Dedifferentiated amniotic fluid mesenchymal stem cell (primary cell): ENCODE measurements around the gene FAM181A.

Experiments
- DNase-seq: peaks from one replicate; pipeline ENCODE4 v3.0.0-alpha.2; 2016; ENCODE audit errors: extremely low spot score

The FAM181A gene

DNA sequence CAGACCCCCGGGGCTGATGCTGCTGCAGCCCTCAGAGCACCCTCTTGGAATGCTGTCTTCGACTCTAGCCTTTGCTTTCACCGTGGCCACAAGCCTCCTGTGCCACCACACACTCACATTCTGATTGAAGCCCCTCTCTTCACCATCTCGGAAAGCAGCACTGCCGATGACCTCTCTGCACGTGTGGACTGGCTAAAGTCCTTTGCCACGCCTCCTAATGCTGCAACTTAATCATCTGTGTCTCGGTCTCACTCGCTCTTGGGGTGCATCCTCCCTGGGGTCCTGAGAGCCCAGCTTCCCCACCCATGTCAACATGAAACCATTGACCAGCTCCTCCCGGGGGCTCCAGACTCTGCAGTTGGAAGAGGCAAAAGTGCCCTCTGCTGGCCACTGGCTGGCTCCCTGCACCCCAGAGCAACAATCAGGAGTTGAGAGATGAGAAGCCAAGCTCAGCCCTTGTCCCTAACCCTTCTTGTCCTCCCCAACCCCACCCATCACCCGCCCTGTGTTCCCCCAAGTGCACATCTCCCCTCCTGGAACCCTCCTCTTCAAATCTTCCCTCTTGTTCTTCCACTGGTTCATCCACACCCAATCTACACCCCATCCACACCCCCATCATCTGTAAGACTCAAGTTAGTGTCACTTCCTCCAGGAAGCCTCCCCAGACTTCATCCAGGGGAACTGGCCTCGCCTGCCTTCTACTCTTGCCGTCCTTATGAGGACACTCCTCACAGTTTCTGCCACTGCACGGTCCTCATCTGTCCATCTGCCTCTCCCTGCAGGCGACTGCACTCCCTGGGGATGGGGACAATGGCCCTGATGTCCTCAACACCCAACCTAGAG lies 23.6 kb upstream of the FAM181A start:
- no peak for DNase-seq

DNA sequence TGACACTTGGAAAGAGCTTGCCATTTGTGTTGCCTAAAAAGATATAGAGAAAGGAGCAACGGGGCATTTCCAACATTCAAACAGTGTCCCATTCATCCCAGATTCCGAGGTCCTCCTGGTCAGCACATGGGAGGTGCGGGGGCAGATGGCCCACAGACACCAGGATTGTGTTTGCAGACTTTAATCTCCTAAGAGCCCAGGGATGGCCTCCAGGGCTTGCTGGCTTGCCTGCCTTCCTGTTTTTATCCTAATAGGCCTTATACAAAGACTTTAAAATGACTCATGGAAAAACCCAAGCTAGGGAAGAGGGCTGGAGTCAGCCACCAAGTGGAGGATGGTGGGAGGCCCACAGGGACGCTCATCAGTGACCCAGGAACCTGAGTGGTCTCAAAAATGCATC lies 21.5 kb upstream of the FAM181A start:
- DNase-seq = no peak

GRCh38 chr14:93906341-93907329 lies 20.5 kb upstream of the FAM181A start:
- DNase-seq = no peak

DNA sequence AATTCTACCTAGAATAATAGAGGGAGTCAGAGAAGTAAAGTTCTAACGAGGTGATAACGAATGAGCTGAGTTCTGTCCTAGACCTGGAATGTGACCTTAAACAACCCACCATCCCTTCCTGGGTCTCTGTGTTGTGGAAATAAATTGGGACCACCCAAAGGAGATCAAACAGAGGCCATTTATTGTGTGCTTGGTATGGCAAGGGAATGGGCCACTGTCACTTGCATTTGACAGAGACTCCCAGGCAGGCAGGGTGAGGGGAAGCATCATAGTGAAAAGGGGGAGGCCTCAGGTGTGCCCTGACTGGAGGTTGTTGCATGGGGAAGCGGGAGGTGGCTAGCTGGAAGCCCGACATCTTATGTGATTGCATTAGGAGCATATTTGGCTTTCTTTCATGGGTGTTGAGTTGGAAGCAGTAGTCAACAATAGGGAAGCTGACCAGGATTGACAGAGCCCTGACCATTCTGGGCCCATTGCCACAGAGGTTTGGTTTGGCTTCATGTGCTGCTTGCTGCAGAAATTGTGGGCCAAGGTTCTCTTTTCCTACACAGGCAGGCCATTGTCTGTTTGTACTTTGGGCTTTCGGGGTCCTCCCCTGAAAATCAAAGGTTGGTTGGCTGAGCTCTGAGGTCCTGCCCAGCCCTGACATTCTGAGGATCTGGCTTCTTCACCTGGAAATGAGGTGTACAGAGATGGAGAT lies 17.6 kb upstream of the FAM181A start:
- DNase-seq = no peak

GRCh38 chr14:93911975-93912615 lies 15.0 kb upstream of the FAM181A start:
- no peak for DNase-seq

DNA sequence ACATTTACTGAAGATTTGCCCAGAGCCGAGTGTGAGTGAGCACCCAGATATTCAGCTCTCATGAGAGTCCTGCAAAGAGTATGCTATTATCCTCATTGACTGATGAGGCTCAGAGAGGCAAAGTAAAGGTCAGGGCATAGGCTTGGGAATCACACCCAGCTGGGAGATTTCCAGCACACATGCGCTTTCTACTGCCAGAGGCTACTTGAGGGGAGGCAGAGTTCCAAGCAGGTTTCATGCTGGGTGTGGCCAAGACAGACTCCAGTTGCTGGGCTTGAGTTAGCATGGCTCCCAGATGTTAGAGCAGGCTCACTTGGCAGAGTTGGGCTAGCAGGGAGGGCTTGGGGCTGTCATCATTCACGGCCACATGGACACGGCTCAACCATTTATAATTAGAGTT lies 14.4 kb upstream of the FAM181A start:
- DNase-seq = no peak

- no peak for DNase-seq
These were observed 12.9 kb upstream of the FAM181A start for GRCh38 chr14:93914278-93914677.

DNA sequence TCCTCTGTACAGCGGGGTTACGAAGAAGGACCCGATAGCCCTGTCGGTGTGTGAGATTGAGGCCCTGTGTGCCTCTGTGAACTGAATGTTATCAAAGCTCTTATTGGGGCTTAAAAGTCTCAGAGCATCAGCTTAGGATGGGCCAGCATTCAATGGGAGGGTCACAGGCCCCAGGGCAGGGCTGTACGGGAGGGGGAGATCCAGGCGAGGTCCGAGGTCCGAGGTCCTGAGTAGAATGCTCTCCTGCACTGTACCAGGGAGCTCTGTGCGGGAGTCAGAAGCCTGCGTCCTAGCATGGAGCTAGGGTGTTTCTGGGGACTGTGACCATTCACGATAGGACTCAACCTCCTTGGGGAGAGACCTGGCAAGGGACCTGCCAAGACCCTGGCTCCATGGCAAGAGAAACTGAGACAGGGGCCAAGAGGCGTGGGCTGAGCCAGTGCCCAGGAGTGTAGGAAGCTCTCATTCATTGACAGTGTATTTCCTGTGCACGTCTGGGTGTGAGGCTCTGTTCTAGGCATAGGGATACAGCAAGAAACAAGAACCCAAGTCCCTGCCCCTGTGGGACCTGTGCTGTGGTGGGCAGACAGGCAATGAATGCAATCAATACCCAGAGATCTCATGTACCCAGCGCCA lies 12.0 kb upstream of the FAM181A start:
- DNase-seq = no peak

DNA sequence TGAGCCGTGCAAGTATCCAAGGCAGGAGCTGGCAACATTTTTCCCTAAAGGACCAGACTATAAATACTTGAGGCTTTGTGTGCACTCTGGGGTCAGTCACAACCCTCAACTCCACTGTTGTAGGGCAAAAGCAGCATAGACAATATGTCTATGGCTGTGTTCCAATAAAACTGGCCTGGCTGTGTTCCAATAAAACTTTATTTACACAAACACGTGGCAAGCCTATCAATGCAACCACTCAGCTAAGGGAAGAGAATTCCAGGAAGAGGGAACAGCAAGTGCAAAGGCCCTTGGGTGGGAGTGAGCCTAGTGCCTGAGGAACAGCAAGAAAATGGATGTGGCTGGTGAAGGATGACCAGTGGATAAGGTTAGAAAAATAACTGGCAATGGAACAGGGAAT lies 11.3 kb upstream of the FAM181A start:
- DNase-seq = no peak

DNA sequence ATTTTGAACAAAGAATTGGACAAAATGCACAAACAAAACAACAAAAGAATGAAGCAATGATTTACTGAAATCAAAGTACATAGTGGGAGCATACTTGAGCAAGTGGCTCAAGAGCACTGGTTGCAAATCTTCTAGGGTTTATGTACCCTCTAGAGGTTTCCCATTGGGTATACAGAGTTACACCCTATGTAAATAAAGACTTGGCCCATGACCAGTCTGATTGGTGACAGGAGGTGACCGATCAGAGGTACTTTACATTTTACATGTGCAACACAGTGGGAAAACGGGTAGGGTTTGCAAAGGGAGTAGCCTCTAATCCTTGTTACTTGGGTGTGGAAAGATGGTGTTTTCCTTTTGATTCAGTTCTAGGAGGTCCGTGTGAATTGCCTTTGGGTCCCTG lies 10.6 kb upstream of the FAM181A start:
- DNase-seq = no peak

- no peak for DNase-seq
These were observed 10.0 kb upstream of the FAM181A start for GRCh38 chr14:93917141-93917540.

GRCh38 chr14:93921001-93921806 lies 5.9 kb upstream of the FAM181A start:
- no peak for DNase-seq

GRCh38 chr14:93923626-93924025 lies 3.5 kb upstream of the FAM181A start:
- no peak for DNase-seq

DNA sequence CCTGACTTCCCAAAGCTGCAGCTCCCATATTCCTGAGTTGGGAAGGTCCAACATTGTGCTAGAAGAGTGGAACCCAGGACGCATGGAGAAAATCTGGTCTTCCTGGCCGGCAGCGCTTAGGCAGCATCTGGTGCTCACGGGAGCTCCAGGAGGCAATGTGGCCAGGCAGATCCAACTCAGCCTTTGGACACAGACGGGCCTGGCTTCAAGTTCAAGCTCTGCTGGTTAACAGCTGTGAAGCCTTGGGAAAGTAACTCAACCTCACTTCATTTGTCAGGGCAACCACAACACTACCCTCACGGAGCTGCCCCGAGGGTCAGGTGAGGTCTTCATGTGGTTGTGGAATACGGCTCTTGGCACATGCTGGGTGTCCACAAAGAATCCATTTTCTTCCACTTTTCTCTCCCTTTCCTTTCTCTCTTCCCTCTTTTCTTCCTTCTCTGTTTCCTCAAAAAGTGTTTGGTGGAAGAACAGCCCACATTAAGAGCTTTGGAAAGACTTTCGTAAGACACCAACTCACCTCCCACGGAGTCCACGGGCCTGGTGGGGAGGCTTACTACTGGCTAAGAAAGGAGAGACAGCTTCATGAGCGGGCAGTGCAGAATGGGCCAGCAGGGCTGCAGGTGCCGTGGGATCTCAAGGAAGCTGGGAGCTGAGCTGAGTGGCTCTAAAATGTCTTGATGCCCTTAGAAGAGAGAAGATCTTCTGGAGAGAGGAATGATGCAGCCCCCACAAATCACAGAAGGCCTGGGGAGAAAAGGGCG lies 2.4 kb upstream of the FAM181A start:
- DNase-seq = no peak

DNA sequence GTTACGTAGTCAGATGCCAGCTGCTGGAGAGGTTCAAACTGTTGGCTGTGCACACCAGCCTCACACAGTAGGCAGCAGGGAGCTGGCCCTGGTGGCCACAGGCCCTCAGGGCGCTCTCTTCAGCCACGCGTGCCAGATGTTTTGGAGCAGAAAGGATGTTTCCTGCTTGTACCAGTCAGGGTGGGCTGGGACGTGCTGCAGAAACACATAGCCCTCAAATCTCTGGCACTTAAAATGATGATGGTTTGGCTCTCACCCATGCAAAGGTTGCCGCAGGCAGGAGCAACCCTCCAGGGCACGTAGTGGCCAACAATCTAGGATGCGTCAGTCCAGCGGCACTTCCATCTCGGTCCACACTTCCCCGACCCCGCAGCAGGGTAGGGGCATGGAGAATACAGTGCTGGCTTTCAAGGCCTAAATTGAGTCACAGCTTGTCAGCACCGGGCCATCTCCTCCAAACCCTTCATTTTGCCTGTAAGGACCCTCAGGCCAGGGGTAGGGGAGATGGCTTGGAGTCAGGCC lies 1.7 kb upstream of the FAM181A start:
- DNase-seq = no peak

GRCh38 chr14:93926245-93926872 lies 785 bp upstream of the FAM181A start:
- no peak for DNase-seq

GRCh38 chr14:93927800-93928145 lies 629 bp downstream of the FAM181A start:
- DNase-seq = no peak

GRCh38 chr14:93928184-93929047 lies 1.3 kb downstream of the FAM181A start:
- no peak for DNase-seq
